SH-SY5Y (cell line): ENCODE results near the gene CACNB3.

Source experiments
- GATA2 ChIP-seq: IDR thresholded peaks from 2 replicates; pipeline ENCODE4 v1.6.1; 2011; ENCODE audit warnings: mild to moderate bottlenecking, low read depth, low read length
- GATA3 ChIP-seq: IDR thresholded peaks from 2 replicates; pipeline ENCODE4 v1.6.1; 2011; ENCODE audit warnings: low read depth, mild to moderate bottlenecking, low read length, moderate library complexity

CACNB3 gene

DNA sequence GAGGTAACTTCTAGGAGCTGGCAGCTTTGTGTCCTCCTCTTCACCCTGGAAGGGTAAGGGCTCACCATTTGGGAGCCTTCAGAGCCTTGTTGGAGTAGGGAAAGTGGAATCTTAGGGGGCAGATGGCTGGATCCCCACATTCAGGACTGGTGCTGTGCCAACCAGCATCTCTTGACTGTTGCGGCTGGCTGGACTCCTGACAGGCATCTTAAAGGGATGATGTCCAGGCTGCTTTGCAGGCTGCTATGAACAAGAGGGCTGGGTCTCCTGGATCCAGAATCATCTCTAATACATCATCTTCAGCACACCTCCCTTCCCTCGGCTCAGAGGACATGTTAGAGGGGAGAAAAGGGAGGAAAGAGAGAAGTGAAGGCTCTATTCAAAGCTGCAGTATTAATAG lies 4.4 kb downstream of the CACNB3 start:
- TF ChIP-seq GATA3 (no peak), GATA2 (no peak)

DNA sequence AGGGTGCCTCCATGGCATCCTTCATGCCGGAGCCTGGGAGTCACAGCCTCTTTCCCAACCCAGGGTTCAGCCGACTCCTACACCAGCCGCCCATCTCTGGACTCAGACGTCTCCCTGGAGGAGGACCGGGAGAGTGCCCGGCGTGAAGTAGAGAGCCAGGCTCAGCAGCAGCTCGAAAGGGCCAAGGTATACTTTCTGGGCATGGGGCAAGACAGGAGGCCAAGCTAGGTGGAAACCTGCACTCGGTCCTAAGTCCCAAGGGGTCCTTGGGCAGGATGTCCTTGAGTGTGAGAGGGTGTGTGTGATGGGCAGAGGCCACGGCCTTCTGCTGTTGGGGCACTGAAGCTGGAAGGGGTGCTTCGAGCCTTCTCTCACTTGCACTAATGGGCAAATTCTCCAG lies 5.0 kb downstream of the CACNB3 start:
- no peak for TF ChIP-seq GATA2
- TF ChIP-seq GATA3: no peak

DNA sequence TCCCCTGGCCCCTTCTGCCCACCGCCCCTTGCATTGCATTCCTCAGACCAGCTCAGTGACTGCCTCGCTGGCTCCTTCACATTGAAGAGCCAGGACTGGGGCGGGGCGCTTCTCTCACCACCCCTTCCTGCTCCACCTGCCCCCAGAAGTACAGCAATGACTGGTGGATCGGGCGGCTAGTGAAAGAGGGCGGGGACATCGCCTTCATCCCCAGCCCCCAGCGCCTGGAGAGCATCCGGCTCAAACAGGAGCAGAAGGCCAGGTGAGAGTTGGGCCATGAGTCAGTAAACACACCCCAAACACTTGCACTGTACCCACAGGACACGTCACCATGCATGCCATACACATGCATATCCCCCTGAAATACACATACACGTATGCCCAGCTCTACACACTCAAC lies 5.8 kb downstream of the CACNB3 start:
- TF ChIP-seq GATA2 (no peak), GATA3 (no peak)

DNA sequence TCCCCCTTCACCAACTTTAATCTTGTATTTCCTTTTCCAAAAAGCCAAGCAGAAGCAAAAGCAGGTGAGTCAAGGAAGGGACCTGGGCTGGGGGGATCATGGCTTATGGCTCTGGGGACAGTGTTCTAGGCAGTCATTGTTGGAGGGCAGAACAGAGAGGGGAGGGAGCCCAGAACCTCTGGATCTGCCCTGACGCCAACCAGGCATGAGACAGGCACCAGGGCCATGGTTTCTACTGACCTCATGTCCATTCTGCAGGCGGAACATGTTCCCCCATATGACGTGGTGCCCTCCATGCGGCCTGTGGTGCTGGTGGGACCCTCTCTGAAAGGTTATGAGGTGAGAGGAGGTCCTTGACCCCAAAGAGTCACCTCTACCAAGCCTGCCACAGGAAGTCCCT lies 6.6 kb downstream of the CACNB3 start:
- TF ChIP-seq GATA2 (no peak), GATA3 (no peak)

DNA sequence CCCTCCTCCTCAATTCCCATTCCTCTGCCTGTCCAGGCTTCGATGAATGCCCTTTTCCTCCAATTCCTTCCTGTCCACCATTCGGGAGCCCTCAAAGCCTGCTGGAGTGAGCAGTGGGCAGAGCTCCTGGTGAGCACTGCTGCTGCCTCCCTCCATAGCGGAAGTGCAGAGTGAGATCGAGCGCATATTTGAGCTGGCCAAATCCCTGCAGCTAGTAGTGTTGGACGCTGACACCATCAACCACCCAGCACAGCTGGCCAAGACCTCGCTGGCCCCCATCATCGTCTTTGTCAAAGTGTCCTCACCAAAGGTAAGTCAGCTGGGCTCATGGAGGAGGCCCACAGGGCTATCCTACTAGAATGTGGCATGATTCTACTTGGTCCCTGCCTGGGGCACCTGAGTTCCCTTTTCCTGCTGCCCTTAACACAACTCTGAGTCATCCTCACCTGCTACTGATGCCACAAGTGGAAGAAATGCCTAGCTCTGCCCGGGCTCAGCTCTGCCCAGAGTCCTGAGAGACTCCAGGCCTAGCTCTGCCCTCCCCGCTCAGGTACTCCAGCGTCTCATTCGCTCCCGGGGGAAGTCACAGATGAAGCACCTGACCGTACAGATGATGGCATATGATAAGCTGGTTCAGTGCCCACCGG lies 8.0 kb downstream of the CACNB3 start:
- TF ChIP-seq GATA2 (no peak), GATA3 (no peak)

DNA sequence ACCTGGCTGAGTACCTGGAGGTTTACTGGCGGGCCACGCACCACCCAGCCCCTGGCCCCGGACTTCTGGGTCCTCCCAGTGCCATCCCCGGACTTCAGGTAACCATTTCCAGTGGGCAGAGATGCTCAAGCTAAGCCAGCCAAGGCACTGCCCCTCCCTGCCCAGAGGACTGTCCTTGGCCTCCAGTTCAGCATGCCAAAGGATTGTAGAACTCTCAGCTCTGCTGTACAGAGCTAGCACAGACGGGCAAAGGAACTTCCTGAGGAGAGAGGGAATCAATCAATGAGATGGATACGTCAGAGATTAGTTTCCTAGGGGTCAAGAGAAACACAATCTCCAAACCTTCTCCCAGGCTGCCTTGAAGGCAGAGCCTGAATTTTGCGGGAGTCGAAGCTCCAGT lies 8.7 kb downstream of the CACNB3 start:
- TF ChIP-seq GATA2: no peak
- no peak for TF ChIP-seq GATA3

DNA sequence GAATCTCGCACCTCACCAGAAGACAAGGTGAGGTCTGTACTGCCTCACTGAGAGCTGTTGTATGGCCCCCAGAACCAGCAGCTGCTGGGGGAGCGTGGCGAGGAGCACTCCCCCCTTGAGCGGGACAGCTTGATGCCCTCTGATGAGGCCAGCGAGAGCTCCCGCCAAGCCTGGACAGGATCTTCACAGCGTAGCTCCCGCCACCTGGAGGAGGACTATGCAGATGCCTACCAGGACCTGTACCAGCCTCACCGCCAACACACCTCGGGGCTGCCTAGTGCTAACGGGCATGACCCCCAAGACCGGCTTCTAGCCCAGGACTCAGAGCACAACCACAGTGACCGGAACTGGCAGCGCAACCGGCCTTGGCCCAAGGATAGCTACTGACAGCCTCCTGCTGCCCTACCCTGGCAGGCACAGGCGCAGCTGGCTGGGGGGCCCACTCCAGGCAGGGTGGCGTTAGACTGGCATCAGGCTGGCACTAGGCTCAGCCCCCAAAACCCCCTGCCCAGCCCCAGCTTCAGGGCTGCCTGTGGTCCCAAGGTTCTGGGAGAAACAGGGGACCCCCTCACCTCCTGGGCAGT lies 9.3 kb downstream of the CACNB3 start:
- no peak for TF ChIP-seq GATA3

DNA sequence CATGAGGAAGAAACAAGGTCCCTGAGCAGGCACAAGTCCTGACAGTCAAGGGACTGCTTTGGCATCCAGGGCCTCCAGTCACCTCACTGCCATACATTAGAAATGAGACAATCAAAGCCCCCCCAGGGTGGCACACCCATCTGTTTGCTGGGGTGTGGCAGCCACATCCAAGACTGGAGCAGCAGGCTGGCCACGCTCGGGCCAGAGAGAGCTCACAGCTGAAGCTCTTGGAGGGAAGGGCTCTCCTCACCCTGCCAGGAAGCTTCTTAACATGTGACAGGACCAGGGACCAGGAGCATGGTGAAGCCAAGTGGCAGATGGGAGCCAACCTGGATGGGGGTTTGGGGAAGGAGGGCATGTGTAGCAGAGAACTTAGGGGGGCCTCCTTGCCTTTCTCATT lies 10.0 kb downstream of the CACNB3 start:
- TF ChIP-seq GATA3 (no peak), GATA2 (no peak)

DNA sequence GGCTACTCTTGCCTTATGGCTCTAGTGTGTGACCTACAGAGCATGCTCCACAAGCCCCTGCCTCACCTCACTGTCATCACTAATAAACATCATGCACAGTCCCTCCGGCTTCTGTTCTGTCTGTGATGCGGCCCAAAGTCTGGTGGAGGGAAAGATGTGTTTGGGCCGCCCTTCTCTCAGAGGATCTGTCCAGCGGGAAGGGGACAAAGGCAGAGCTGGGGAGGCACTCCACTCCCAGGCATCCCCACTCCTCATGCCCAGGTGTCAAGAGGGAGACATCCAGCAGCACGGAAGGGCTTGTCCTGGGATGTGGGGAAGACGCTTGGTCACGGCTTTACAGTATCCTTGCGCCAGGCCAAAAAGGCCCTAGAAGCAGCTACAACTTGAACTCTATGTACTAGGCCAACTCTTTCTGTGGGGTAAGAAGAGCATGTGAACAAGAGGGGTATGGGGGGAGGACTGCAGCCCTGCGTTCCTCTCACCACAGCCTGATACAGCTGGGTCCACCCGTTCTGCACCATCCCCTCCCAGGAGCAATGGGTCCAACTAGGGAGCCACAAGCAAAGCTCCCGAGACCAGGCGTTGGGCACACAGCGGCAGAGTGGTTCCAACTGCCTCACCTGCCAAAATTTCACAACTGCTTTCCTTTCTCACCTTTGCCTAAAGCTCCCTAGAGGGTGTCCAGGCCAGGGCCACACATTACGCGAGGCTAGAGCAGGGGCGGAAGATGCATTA lies 10.7 kb downstream of the CACNB3 start:
- TF ChIP-seq GATA3 (no peak), GATA2 (no peak)

DNA sequence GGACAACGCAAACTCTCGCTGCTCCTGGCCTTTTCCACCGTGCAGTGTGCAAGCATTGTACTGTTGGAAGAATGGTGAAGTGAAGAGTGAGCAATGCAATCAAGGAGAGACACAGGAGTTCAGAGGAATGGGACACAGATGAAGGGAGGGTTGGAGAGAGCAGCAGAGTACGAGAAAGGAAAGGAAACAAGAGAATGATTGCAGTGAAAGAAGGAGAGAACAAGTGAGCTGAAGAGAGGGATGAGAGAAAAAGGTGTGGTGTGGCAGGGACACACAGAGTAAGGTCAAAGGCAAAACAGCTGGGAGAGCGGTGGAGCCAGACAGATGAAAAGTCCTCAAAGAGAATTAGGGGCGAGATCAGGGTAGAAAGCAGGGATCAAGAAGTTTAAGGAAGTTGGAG lies 13.0 kb downstream of the CACNB3 start:
- TF ChIP-seq GATA3 (no peak), GATA2 (no peak)

DNA sequence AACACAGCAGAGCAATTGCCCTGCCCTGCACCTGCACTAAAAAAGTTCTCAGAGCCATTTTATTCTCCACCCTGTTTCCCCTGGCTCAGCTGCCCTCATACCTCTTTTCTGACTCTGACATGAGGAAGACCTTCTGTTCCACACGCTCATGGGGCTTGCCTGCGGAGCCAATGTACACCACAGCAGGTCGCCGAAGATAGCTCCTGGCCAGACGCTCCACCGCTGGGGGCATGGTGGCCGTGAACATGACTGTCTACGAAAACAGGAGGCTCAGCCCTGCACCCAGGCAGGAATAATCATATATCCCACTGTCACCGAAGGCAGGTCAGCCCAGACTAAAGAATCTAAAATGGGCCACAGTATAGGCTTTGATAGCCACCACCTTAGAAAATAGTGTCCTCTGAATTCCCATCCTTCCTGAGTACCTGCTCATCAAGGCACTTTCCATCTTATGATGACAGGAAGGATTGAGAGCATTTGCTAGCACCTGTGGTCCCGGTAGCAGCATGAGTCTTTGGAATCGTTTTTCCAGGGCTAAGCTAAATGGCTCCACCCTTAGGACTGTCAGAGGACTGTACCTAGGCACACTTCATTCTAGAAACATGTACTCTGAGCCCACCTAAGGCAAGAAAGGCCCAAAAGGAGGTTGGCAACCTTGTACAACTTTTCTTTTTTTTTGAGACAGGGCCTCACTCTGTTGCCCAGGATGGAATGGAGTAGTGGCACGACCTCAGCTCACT lies 14.2 kb downstream of the CACNB3 start:
- no peak for TF ChIP-seq GATA2

DNA sequence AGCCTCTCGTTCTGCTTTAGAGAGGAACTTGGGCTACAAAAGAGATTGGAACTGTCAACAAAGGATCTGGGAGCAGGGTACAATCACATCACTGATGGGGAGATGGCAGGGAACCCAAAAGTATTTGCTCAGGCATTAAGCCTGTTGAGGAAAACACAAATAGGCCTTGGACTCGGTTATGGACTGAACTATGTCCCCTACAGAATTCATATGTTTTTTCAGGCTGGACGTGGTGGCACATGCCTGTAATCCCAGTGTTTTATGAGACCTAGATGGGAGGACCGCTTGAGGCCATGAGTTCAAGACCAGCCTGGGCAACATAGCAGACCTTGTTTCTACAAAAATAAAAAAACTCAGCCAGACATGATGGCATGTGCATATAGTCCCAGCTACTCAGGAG lies 19.8 kb downstream of the CACNB3 start:
- TF ChIP-seq GATA3 (no peak), GATA2 (no peak)

DNA sequence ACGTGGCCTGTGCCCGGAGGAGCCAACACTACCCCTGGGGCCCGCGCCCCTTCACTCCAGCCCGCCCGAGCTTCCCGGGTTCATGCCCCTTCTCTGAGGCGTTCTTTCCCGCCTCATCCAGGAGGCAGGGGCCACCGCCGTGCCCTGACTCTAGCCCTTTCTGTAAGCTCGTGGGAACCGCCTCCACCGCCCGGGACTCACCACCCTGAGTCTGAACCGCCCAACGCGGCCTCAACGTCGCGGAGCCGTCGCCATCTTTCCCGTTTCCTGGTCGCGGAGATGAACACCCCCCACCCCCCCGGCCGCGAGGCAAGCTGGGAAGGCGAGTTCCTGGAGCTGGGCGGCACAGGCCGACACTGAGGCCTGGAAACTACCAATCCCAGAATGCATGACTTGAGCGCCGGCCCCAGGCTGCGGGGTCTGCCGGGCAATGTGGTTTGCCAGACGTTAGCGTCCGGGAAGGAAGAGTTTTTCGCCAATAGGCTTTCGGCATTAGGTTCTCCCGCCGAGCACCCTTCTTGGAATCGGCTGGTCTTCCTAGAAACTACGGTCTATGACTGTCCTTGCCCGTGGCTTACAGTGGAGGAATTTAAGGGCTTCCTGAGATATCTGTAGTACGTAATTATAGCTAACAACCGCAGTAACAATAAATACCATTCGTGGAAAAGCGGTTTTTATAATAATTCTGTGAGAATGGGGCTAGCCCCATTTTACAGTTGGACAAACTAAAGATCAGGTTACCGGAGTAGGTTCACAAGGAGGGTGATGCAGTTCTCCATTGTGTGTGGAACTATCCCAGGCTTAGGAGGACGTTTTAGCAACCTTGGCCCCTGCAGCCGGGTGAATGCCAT lies 33.8 kb downstream of the CACNB3 start, which contains the start of gene DDX23:
Gene DDX23 (minus strand): TSS at position 281 of the 851 bp plus-strand sequence. CDS start 6,381 bp downstream, outside the sequence.
- no peak for TF ChIP-seq GATA2
- no peak for TF ChIP-seq GATA3
